H1 (cell line): ENCODE data around the gene LHFPL3. TPM values are rescaled to one million over a fixed set of nuclear protein-coding genes. Genes with fewer than 3 reads are reported as not detected.

Experiments
- CHD7 ChIP-seq: fragments of 300-600 bp; sonication (generic); IDR thresholded peaks from 2 replicates; pipeline ENCODE4 v1.7.1; 2012; ENCODE audit warnings: low read length, moderate library complexity, mild to moderate bottlenecking, inconsistent platforms; ENCODE audit not compliant: insufficient replicate concordance
- polyA plus RNA-seq, 7 experiments: library from polyadenylated mRNA; depleted of rRNA in 3 of 7; stranded (reverse) in 5 of 7; unstranded in 2 of 7; fragments of >200 nt in 5 of 7; fragments of 200-250 nt in 2 of 7; gene quantifications; 1 replicate in 5 of 7; 2 replicates in 1 of 7; 4 replicates in 1 of 7; pipeline versions ENCODE4 v1.2.1 to v1.2.3, GENCODE V29; 2011 to 2013; ENCODE audit warnings: missing spikeins in 2 of 7, mixed read lengths in 2 of 7
- total RNA-seq: library from RNA; stranded (reverse); fragmentation: NEBNext Ultra II Directional; extraction: Animal tissue kit (Norgen Biotek cat#: 25700); gene quantifications from 2 replicates; pipeline ENCODE4 v1.2.1, GENCODE V29; 2021

The LHFPL3 gene
- total and polyA plus RNA-seq, 2 of the 8 experiments (the other 6 are each of a cell fraction or from before 2014, with no cell fraction given): 0.24 to 0.50 TPM

GRCh38 chr7:104777301-104777800 is 448.9 kb downstream of the LHFPL3 start (continued):
- TF ChIP-seq CHD7: no peak
